ENCODE results near the gene RPRD1B.
A peak's percentile ranks its signal among the peaks of the same experiment; 100 is the strongest.
"Not testable (repeated sequence)": the region's sequence is repeated elsewhere in the genome, so short reads cannot be mapped to it uniquely, and the experiment has no call there.

RPRD1B gene

GRCh38 chr20:38001173-38001875 lies 32.2 kb upstream of the RPRD1B start:
- DNase-seq (ENCODE audit: low read depth), result peak; percentile 94

- peak; percentile 18 for DNase-seq (ENCODE audit: low read depth)
Observed at GRCh38 chr20:38001981-38002380, 31.6 kb upstream of the RPRD1B start.

- DNase-seq (ENCODE audit: low read depth), result no peak
Observed at GRCh38 chr20:38002422-38002821, 31.1 kb upstream of the RPRD1B start.

GRCh38 chr20:38004416-38004815 lies 29.1 kb upstream of the RPRD1B start:
- no peak for DNase-seq (ENCODE audit: low read depth)

- DNase-seq (ENCODE audit: low read depth), result no peak
Observed at GRCh38 chr20:38005903-38006302, 27.6 kb upstream of the RPRD1B start.

GRCh38 chr20:38007526-38007925 lies 26.0 kb upstream of the RPRD1B start:
- DNase-seq (ENCODE audit: low read depth), result no peak

GRCh38 chr20:38008233-38008944 lies 25.2 kb upstream of the RPRD1B start:
- no peak for DNase-seq (ENCODE audit: low read depth)

GRCh38 chr20:38009416-38009815 lies 24.1 kb upstream of the RPRD1B start:
- DNase-seq (ENCODE audit: low read depth), result not testable (repeated sequence)

GRCh38 chr20:38011696-38012095 lies 21.9 kb upstream of the RPRD1B start:
- no peak for DNase-seq (ENCODE audit: low read depth)

GRCh38 chr20:38012332-38012731 lies 21.2 kb upstream of the RPRD1B start:
- no peak for DNase-seq (ENCODE audit: low read depth)

- DNase-seq (ENCODE audit: low read depth), result no peak
Observed at GRCh38 chr20:38013887-38014286, 19.7 kb upstream of the RPRD1B start.

GRCh38 chr20:38017959-38018358 lies 15.6 kb upstream of the RPRD1B start:
- no peak for DNase-seq (ENCODE audit: low read depth)

- no peak for DNase-seq (ENCODE audit: low read depth)
Observed at GRCh38 chr20:38018385-38018784, 15.2 kb upstream of the RPRD1B start.

- peak; percentile 40 for DNase-seq (ENCODE audit: low read depth)
Observed at GRCh38 chr20:38021087-38021772, 12.3 kb upstream of the RPRD1B start.

GRCh38 chr20:38023181-38024001 lies 10.2 kb upstream of the RPRD1B start:
- DNase-seq (ENCODE audit: low read depth), result no peak

- DNase-seq (ENCODE audit: low read depth), result no peak
Observed at GRCh38 chr20:38024496-38024895, 9.1 kb upstream of the RPRD1B start.

- no peak for DNase-seq (ENCODE audit: low read depth)
Observed at GRCh38 chr20:38029453-38029852, 4.1 kb upstream of the RPRD1B start.

GRCh38 chr20:38031957-38032356 lies 1.6 kb upstream of the RPRD1B start:
- DNase-seq (ENCODE audit: low read depth), result no peak

- DNase-seq (ENCODE audit: low read depth), result no peak
Observed at GRCh38 chr20:38032585-38033329, 789 bp upstream of the RPRD1B start.

GRCh38 chr20:38034108-38034649 lies 633 bp downstream of the RPRD1B start:
- DNase-seq (ENCODE audit: low read depth), result peak; percentile 32

- peak; percentile 63 for DNase-seq (ENCODE audit: low read depth)
Observed at GRCh38 chr20:38034961-38035360, 1.4 kb downstream of the RPRD1B start.
